Transverse colon (tissue), 4 donors: ENCODE data around the gene CNNM3.

Experiments used
- CTCF ChIP-seq, 5 experiments: fragments of 200-600 bp in 3 of 5; fragments of 450-650 bp in 2 of 5; sonication (generic) in 3 of 5; IDR thresholded peaks; 1 replicate in 2 of 5; 2 replicates in 3 of 5; pipeline ENCODE4 v1.5.1; 2016 to 2017; ENCODE audit warnings: antibody characterized with exemption in 5 of 5, inconsistent platforms in 3 of 5, mild to moderate bottlenecking in 2 of 5, moderate library complexity in 1 of 5
- EP300 ChIP-seq: sonication (generic); formaldehyde crosslinking; IDR thresholded peaks from one replicate; pipeline ENCODE4 v1.6.1; 2017; ENCODE audit warnings: antibody characterized with exemption, low read depth
- POLR2AphosphoS5 ChIP-seq, 3 donors: sonication (generic); formaldehyde crosslinking; IDR thresholded peaks; one replicate each; pipeline ENCODE4 v1.6.1; 2016; ENCODE audit warnings: antibody characterized with exemption in 3 of 3

- TF ChIP-seq POLR2AphosphoS5 (IDR thresholded peaks at IDR 0.05), result no peak
- TF ChIP-seq CTCF (IDR thresholded peaks at IDR 0.05), result no peak
- TF ChIP-seq EP300, result no peak
These were observed 32.7 kb upstream of the CNNM3 start for GRCh38 chr2:96783388-96783787.
